Measurements from ENCODE around the gene CCNB2.
"Not testable (repeated sequence)": the region's sequence is repeated elsewhere in the genome, so short reads cannot be mapped to it uniquely, and the experiment has no call there.

CCNB2 gene

DNA sequence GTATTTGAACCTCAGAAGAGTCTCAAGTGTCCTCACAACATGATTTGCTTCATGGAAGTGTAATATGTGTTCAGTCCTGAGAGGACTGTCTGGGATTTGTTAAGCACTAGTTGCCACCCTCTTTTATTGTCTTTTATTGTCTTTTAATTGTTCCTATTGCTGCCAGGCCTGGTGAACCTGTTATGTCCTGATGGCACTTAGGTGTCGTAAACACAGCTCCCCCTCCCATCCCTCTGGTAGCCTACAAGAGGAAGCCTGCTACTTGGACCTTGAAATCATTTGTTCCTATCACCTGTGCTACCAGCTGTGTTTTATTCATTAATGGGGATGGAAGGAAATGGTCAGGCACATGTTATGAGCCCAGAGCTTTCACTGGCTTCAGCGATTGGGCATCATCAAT, 19.3 kb downstream of the CCNB2 start:
- Histone ChIP-seq H3F3A (ENCODE audit: control insufficient read depth, insufficient read depth) (0 out of 2 replicates have a peak, but pooled peaks cover 4% of the 10 kb centered on the region), H3K9me2 (replicated peaks; ENCODE audit: control insufficient read depth, low read length) (no peaks in the 10 kb centered on the region), H3K4me1 (ENCODE audit: control insufficient read depth, low read length) (peaks cover 9% of the 10 kb centered on the region), H3K27me3 (ENCODE audit: control insufficient read depth, low read length) (no peaks in the 10 kb centered on the region), H3K79me2 (ENCODE audit: control insufficient read depth, low read length) (peaks cover 51% of the 10 kb centered on the region), H4K20me1 (ENCODE audit: control insufficient read depth, insufficient read depth, low read depth, low read length) (peaks cover 4% of the 10 kb centered on the region; the same call in 1 of the 2 replicates), H3K9me3 (ENCODE audit: control insufficient read depth, insufficient read depth, low read length) (no peaks in the 10 kb centered on the region; the same call in 1 of the 2 replicates), H3K27ac (ENCODE audit: low read depth, low read length) (no peak overlapping the region), H3K4me3 (ENCODE audit: low read length) (no peak overlapping the region), H3K4me2 (ENCODE audit: low read length) (no peak overlapping the region), H3K36me3 (ENCODE audit: control insufficient read depth, low read length) (peaks cover 92% of the 10 kb centered on the region)
- TF ChIP-seq, protein P1, sequence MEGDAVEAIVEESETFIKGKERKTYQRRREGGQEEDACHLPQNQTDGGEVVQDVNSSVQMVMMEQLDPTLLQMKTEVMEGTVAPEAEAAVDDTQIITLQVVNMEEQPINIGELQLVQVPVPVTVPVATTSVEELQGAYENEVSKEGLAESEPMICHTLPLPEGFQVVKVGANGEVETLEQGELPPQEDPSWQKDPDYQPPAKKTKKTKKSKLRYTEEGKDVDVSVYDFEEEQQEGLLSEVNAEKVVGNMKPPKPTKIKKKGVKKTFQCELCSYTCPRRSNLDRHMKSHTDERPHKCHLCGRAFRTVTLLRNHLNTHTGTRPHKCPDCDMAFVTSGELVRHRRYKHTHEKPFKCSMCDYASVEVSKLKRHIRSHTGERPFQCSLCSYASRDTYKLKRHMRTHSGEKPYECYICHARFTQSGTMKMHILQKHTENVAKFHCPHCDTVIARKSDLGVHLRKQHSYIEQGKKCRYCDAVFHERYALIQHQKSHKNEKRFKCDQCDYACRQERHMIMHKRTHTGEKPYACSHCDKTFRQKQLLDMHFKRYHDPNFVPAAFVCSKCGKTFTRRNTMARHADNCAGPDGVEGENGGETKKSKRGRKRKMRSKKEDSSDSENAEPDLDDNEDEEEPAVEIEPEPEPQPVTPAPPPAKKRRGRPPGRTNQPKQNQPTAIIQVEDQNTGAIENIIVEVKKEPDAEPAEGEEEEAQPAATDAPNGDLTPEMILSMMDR (IDR thresholded peaks at IDR 0.05; ENCODE audit: low read depth, low read length, poor library complexity, severe bottlenecking): no peak
- no peak for TF ChIP-seq EZH2phosphoT487 (IDR thresholded peaks at IDR 0.05; ENCODE audit: borderline replicate concordance, low read length)

GRCh38 chr15:59125683-59126082, 20.7 kb downstream of the CCNB2 start:
- H3K4me1 ChIP-seq (ENCODE audit: control insufficient read depth, low read length); H3K27ac ChIP-seq (ENCODE audit: low read depth, low read length); H3K27me3 ChIP-seq (ENCODE audit: control insufficient read depth, low read length); H3K9me3 ChIP-seq (ENCODE audit: control insufficient read depth, insufficient read depth, low read length); H3K4me2 ChIP-seq (ENCODE audit: low read length); H3K9me2 ChIP-seq (replicated peaks; ENCODE audit: control insufficient read depth, low read length); H3F3A ChIP-seq (ENCODE audit: control insufficient read depth, insufficient read depth); H3K4me3 ChIP-seq (ENCODE audit: low read length); H4K20me1 ChIP-seq (ENCODE audit: control insufficient read depth, insufficient read depth, low read depth, low read length): not testable (repeated sequence)
- Histone ChIP-seq H3K79me2 (ENCODE audit: control insufficient read depth, low read length) (peaks cover 62% of the 10 kb centered on the region), H3K36me3 (ENCODE audit: control insufficient read depth, low read length) (peaks cover 92% of the 10 kb centered on the region)

DNA sequence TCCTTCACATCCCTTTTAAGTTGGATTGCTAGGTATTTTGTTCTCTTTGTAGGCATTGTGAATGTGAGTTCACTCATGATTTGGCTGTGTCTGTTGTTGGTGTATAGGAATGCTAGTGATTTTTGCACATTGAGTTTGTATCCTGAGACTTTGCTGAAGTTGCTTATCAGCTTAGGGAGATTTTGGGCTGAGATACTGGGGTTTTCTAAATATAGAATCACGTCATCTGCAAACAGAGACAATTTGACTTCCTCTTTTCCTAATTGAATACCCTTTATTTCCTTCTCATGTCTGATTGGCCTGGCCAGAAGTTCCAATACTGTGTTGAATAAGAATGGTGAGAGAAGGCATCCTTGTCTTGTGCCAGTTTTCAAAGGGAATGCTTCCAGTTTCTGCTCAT, 22.3 kb downstream of the CCNB2 start:
- H3K4me1 ChIP-seq (ENCODE audit: control insufficient read depth, low read length); H3K4me3 ChIP-seq (ENCODE audit: low read length); H3F3A ChIP-seq (ENCODE audit: control insufficient read depth, insufficient read depth); H4K20me1 ChIP-seq (ENCODE audit: control insufficient read depth, insufficient read depth, low read depth, low read length); H3K9me2 ChIP-seq (replicated peaks; ENCODE audit: control insufficient read depth, low read length); H3K27ac ChIP-seq (ENCODE audit: low read depth, low read length); H3K9me3 ChIP-seq (ENCODE audit: control insufficient read depth, insufficient read depth, low read length); H3K27me3 ChIP-seq (ENCODE audit: control insufficient read depth, low read length); H3K4me2 ChIP-seq (ENCODE audit: low read length): not testable (repeated sequence)
- peaks cover 64% of the 10 kb centered on the region for H3K79me2 ChIP-seq (ENCODE audit: control insufficient read depth, low read length)
- peaks cover 99% of the 10 kb centered on the region for H3K36me3 ChIP-seq (ENCODE audit: control insufficient read depth, low read length)

DNA sequence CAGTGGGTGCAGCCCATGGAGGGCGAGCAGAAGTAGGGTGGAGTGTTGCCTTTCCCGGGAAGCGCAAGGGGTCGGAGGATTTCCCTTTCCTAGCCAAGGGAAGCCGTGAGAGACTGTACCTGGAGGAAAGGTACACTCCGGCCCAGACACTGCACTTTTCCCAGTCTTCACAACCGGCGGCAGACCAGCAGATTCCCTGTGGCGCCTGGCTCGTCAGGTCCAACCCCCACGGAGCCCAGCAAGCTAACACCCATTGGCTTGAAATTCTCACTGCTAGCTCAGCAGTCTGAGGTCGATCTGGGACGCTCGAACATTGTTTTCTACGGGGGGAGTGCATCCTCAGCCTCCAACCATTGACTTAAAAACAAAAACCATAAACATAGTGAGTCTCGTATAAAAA, 26.5 kb downstream of the CCNB2 start:
- TF ChIP-seq, protein P1 (IDR thresholded peaks at IDR 0.05; ENCODE audit: low read depth, low read length, poor library complexity, severe bottlenecking): no peak
- TF ChIP-seq EZH2phosphoT487 (IDR thresholded peaks at IDR 0.05; ENCODE audit: borderline replicate concordance, low read length): no peak
- Histone ChIP-seq H3K27me3 (ENCODE audit: control insufficient read depth, low read length) (no peaks in the 10 kb centered on the region), H3K36me3 (ENCODE audit: control insufficient read depth, low read length) (peaks cover 99% of the 10 kb centered on the region), H4K20me1 (ENCODE audit: control insufficient read depth, insufficient read depth, low read depth, low read length) (no peaks in the 10 kb centered on the region), H3K9me2 (replicated peaks; ENCODE audit: control insufficient read depth, low read length) (no peaks in the 10 kb centered on the region), H3F3A (ENCODE audit: control insufficient read depth, insufficient read depth) (no peaks in the 10 kb centered on the region; the same call in 1 of the 2 replicates), H3K4me2 (ENCODE audit: low read length) (no peak overlapping the region), H3K9me3 (ENCODE audit: control insufficient read depth, insufficient read depth, low read length) (no peaks in the 10 kb centered on the region; the same call in 1 of the 2 replicates), H3K4me3 (ENCODE audit: low read length) (no peak overlapping the region), H3K4me1 (ENCODE audit: control insufficient read depth, low read length) (peaks cover 9% of the 10 kb centered on the region), H3K27ac (ENCODE audit: low read depth, low read length) (no peak overlapping the region), H3K79me2 (ENCODE audit: control insufficient read depth, low read length) (peaks cover 44% of the 10 kb centered on the region)

Measured in DOHH2 (cell line).